Kidney (tissue), 14 donors: ENCODE measurements around the gene ARHGEF28. TPM values are rescaled to one million over a fixed set of nuclear protein-coding genes. Genes with fewer than 3 reads are reported as not detected.

Experiments
- DNase-seq, 5 donors: peaks; one replicate each; pipeline ENCODE4 v3.0.0-alpha.2; 2013 to 2020
- FAIRE-seq: peaks from 2 replicates; lab custom pipeline; 2012; peaks lifted over from hg19 to GRCh38; lab: Jason Lieb, UNC
- H3K27ac ChIP-seq, 2 donors: one replicate each; pipeline ENCODE4 v1.7.0; 2013; ENCODE audit warnings: low read depth in 2 of 2, low read length in 2 of 2, inconsistent platforms in 1 of 2
- H3K27me3 ChIP-seq: one replicate; pipeline ENCODE4 v1.7.1; 2013; ENCODE audit warnings: low read length, inconsistent platforms; ENCODE audit not compliant: control insufficient read depth, insufficient read depth
- H3K36me3 ChIP-seq, 3 donors: one replicate each; pipeline versions ENCODE4 v1.7.0 to v1.7.1; 2013; ENCODE audit warnings: low read length in 3 of 3, control low read depth in 1 of 3, inconsistent platforms in 1 of 3; ENCODE audit not compliant: insufficient read depth in 3 of 3, control insufficient read depth in 2 of 3
- H3K4me1 ChIP-seq, 3 donors: one replicate each; pipeline versions ENCODE4 v1.7.0 to v1.7.1; 2013; ENCODE audit warnings: low read length in 3 of 3, inconsistent platforms in 1 of 3, low read depth in 1 of 3; ENCODE audit not compliant: control insufficient read depth in 2 of 3, insufficient read depth in 2 of 3
- H3K4me3 ChIP-seq, 3 donors: one replicate each; pipeline versions ENCODE4 v1.7.0 to v1.8.1; 2013; ENCODE audit warnings: low read length in 3 of 3, control low read depth in 1 of 3, inconsistent platforms in 1 of 3
- H3K9ac ChIP-seq, 3 donors: one replicate each; pipeline versions ENCODE4 v1.7.0 to v1.7.1; 2013; ENCODE audit warnings: low read length in 3 of 3, control low read depth in 1 of 3, inconsistent platforms in 1 of 3
- H3K9me3 ChIP-seq, 3 donors: one replicate each; pipeline versions ENCODE4 v1.7.0 to v1.7.1; 2013; ENCODE audit warnings: low read length in 3 of 3, control low read depth in 1 of 3, inconsistent platforms in 1 of 3; ENCODE audit not compliant: control insufficient read depth in 2 of 3, insufficient read depth in 1 of 3
- intact Hi-C: fragments of 100-400 bp; cut with DNase I; formaldehyde crosslinking; loops from one replicate; pipeline ENCODE4 v1.11.1; 2022
- polyA plus RNA-seq: library from polyadenylated mRNA; stranded (reverse); fragments of 350-450 nt; fragmentation: Illumina TruSeq; extraction: RNeasy Lipid Tissue Mini Kit (QIAGEN cat#74804); gene quantifications from one replicate; pipeline ENCODE4 v1.2.3, GENCODE V29; 2014; ENCODE audit warnings: low read depth, low replicate concordance; ENCODE audit not compliant: insufficient read depth
- total RNA-seq: library from RNA; stranded (reverse); fragmentation: NEBNext Ultra II Directional; extraction: Animal tissue kit (Norgen Biotek cat#: 25700); gene quantifications from one replicate; pipeline ENCODE4 v1.2.1, GENCODE V29; 2021
- TF ChIP-seq, protein P1 (sequence below): IDR thresholded peaks from 3 replicates; pipeline ENCODE4 v1.5.1; 2012; ENCODE audit warnings: mild to moderate bottlenecking, moderate library complexity, borderline replicate concordance; ENCODE audit not compliant: insufficient read depth; ENCODE audit errors: extremely low read depth
- donor health status: control.
- donor health status: control.
- donor health status: control.
- donor health status: control.
- donor health status: control.
- donor health status: DM: yes; HTN: yes; CAD: no.
- donor health status: Normal renal cell carcinoma (clear cell type).

The ARHGEF28 gene
- total and polyA plus RNA-seq, 2 donors from 2014 or later, result 21.9 to 66.3 TPM

DNA sequence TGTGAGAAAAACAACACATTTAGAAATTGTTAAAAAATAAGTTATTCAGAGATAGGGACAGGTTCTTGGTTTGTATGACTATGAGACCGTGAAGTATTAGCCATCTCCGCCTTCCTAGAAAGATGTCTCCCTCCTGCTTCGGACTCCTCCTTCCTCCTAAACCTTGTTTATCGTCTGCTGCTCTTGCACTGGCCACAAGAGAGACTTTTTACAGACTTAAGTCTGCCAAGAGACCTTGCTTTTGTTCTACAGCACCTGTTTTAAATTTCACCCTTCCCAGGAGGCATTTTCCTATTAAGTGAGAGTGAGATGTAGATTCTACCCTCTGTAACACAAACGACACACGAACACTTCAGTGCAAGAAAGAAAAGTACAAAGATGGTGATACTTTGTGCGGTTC is 274.6 kb downstream of the ARHGEF28 start:
- Histone ChIP-seq H3K9me3 (no peaks in the 10 kb centered on the region), H3K27ac (peak overlapping the region in 1 of 2 donors; percentile 26), H3K36me3 (peaks cover 2 to 33% (median 19%) of the 10 kb centered on the region in 3 donors), H3K9ac (no peak overlapping the region), H3K4me1 (peaks cover 0 to 8% (median 7%) of the 10 kb centered on the region in 3 donors), H3K27me3 (no peaks in the 10 kb centered on the region), H3K4me3 (no peak overlapping the region)
- TF ChIP-seq, protein P1, sequence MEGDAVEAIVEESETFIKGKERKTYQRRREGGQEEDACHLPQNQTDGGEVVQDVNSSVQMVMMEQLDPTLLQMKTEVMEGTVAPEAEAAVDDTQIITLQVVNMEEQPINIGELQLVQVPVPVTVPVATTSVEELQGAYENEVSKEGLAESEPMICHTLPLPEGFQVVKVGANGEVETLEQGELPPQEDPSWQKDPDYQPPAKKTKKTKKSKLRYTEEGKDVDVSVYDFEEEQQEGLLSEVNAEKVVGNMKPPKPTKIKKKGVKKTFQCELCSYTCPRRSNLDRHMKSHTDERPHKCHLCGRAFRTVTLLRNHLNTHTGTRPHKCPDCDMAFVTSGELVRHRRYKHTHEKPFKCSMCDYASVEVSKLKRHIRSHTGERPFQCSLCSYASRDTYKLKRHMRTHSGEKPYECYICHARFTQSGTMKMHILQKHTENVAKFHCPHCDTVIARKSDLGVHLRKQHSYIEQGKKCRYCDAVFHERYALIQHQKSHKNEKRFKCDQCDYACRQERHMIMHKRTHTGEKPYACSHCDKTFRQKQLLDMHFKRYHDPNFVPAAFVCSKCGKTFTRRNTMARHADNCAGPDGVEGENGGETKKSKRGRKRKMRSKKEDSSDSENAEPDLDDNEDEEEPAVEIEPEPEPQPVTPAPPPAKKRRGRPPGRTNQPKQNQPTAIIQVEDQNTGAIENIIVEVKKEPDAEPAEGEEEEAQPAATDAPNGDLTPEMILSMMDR, result no peak
- FAIRE-seq (no peak), DNase-seq (no peak)
- intact Hi-C loops, result loop anchor here (5.0 kb wide), 1 partner anchor 747 kb away; no protein-coding TSS in a partner anchor

DNA sequence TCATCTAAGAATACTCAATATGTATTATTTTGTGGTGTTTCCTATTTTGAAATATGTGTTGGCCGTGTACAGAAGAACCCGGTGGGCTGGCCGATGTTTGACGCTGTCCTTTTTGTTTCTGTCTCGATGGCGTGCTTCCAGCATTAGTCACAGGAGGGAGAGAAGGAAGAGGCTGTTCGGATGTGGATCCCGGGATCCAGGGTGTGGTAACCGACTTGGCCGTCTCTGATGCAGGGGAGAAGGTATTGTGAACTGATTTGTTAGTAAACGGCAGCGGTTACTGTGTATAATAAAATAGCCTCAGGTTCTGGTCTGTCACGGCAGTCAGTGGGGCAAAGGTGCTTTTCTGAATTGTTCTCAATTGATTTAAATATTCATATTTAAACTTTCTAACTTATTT is 275.0 kb downstream of the ARHGEF28 start:
- DNase-seq (no peak), FAIRE-seq (no peak)
- Histone ChIP-seq H3K9me3 (no peaks in the 10 kb centered on the region), H3K4me1 (peaks cover 0 to 8% (median 7%) of the 10 kb centered on the region in 3 donors), H3K27me3 (no peaks in the 10 kb centered on the region), H3K9ac (no peak overlapping the region), H3K4me3 (no peak overlapping the region), H3K27ac (peak overlapping the region in 1 of 2 donors; percentile 26), H3K36me3 (peaks cover 2 to 28% (median 17%) of the 10 kb centered on the region in 3 donors)
- TF ChIP-seq, protein P1, result no peak
- intact Hi-C loops, result loop anchor here (5.0 kb wide), 1 partner anchor 746 kb away; no protein-coding TSS in a partner anchor

DNA sequence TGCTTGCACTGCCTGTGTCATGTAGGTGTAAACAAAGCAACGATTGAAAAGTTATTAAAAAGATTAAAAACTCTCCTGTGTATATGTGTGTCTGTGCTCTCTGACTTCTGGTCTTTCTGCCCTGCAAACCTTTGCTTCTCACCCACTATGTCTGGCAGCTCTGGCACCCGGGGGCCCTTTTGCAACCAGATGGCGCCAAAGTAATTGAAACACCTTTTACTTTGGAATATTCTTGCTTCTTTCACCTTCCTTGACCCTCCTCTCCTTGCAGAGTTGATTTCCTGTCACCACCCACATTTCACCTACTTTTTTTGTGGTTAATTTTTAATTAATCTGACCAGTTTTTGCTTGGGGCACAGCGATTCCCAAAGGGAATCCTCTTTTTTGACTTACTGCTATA is 275.5 kb downstream of the ARHGEF28 start:
- H3K9me3 ChIP-seq, result no peaks in the 10 kb centered on the region
- intact Hi-C loops, result loop anchor here (5.0 kb wide), 1 partner anchor 746 kb away; no protein-coding TSS in a partner anchor
- H3K9ac ChIP-seq, result no peak overlapping the region
- FAIRE-seq, result peak; percentile 62
- H3K4me3 ChIP-seq, result no peak overlapping the region
- DNase-seq, result peak in 2 of 5 donors; percentile 30 to 37
- H3K4me1 ChIP-seq, result peaks cover 0 to 8% (median 7%) of the 10 kb centered on the region in 3 donors
- H3K27ac ChIP-seq, result peak overlapping the region in 1 of 2 donors; percentile 20
- TF ChIP-seq, protein P1, result peak; percentile 24
- no peaks in the 10 kb centered on the region for H3K27me3 ChIP-seq
- H3K36me3 ChIP-seq, result peaks cover 5 to 24% (median 17%) of the 10 kb centered on the region in 3 donors
